ENCODE data around the gene SGSM1. TPM values are rescaled to one million over a fixed set of nuclear protein-coding genes. Genes with fewer than 3 reads are reported as not detected.
"Not testable (repeated sequence)": the region's sequence is repeated elsewhere in the genome, so short reads cannot be mapped to it uniquely, and the experiment has no call there.

Gene SGSM1
- total and polyA plus RNA-seq, 2 donors, result 0.38 to 0.71 TPM

- no peak for DNase-seq (ENCODE audit: low read depth in 6 of 9, low spot score in 9 of 9)
- H3K9me3 ChIP-seq (ENCODE audit: control insufficient read depth in 2 of 2, insufficient read depth in 1 of 2, low read length in 1 of 2), result no peaks in the 10 kb centered on the region
- H3K4me3 ChIP-seq (ENCODE audit: low read length in 2 of 2), result no peak overlapping the region
- WGBS, result 74% methylated on average over 7 of the region's 7 CpGs
- H3K36me3 ChIP-seq (ENCODE audit: control insufficient read depth in 2 of 2, insufficient read depth in 2 of 2, low read length in 1 of 2), result no peaks in the 10 kb centered on the region
- peaks cover 0 to 13% of the 10 kb centered on the region in 2 donors for H3K27me3 ChIP-seq (ENCODE audit: control insufficient read depth in 2 of 2, insufficient read depth in 1 of 2, low read length in 1 of 2)
- H3K4me1 ChIP-seq (ENCODE audit: control insufficient read depth in 2 of 2, insufficient read depth in 2 of 2, low read length in 2 of 2), result no peaks in the 10 kb centered on the region
- H3K27ac ChIP-seq (ENCODE audit: low read depth in 1 of 2, low read length in 1 of 2), result no peak overlapping the region
Observed at GRCh38 chr22:24830205-24830979, 24.4 kb downstream of the SGSM1 start.

DNA sequence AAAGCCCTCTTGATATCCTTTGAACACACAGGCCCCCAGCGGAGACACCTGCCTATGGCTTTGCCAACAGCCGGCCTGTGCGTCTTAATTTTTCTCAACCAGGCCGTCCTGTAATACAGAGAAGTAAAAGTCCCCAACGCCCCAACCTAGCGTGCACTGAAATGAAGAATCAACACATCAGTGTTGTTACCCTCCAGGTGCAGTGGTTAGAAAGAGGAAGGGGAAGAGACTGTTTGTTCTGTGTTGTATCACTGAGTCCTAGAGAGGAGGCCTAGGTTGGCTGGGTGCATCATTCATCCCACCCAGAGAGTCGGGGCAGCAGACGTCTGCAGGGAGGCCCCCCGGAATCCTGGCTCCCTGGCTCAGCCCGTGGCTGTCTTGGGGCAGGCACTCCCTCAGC is 25.7 kb downstream of the SGSM1 start:
- DNase-seq (ENCODE audit: low read depth in 6 of 9, low spot score in 9 of 9), result no peak
- WGBS, result 74% methylated on average over 10 of the region's 10 CpGs

GRCh38 chr22:24833881-24834495 is 28.0 kb downstream of the SGSM1 start:
- peaks cover 0 to 13% of the 10 kb centered on the region in 2 donors for H3K27me3 ChIP-seq (ENCODE audit: control insufficient read depth in 2 of 2, insufficient read depth in 1 of 2, low read length in 1 of 2)
- no peaks in the 10 kb centered on the region for H3K4me1 ChIP-seq (ENCODE audit: control insufficient read depth in 2 of 2, insufficient read depth in 2 of 2, low read length in 2 of 2)
- no peaks in the 10 kb centered on the region for H3K9me3 ChIP-seq (ENCODE audit: control insufficient read depth in 2 of 2, insufficient read depth in 1 of 2, low read length in 1 of 2)
- H3K27ac ChIP-seq (ENCODE audit: low read depth in 1 of 2, low read length in 1 of 2), result no peak overlapping the region
- no peaks in the 10 kb centered on the region for H3K36me3 ChIP-seq (ENCODE audit: control insufficient read depth in 2 of 2, insufficient read depth in 2 of 2, low read length in 1 of 2)
- WGBS, result 93% methylated on average over 8 of the region's 8 CpGs
- H3K4me3 ChIP-seq (ENCODE audit: low read length in 2 of 2), result no peak overlapping the region
- no peak for DNase-seq (ENCODE audit: low read depth in 6 of 9, low spot score in 9 of 9)

More for the DNA sequence above, 25.7 kb downstream of the SGSM1 start:
- no peaks in the 10 kb centered on the region for H3K36me3 ChIP-seq (ENCODE audit: control insufficient read depth in 2 of 2, insufficient read depth in 2 of 2, low read length in 1 of 2)
- H3K4me3 ChIP-seq (ENCODE audit: low read length in 2 of 2), result no peak overlapping the region
- no peak overlapping the region for H3K27ac ChIP-seq (ENCODE audit: low read depth in 1 of 2, low read length in 1 of 2)
- no peaks in the 10 kb centered on the region for H3K9me3 ChIP-seq (ENCODE audit: control insufficient read depth in 2 of 2, insufficient read depth in 1 of 2, low read length in 1 of 2)
- peaks cover 0 to 13% of the 10 kb centered on the region in 2 donors for H3K27me3 ChIP-seq (ENCODE audit: control insufficient read depth in 2 of 2, insufficient read depth in 1 of 2, low read length in 1 of 2)
- H3K4me1 ChIP-seq (ENCODE audit: control insufficient read depth in 2 of 2, insufficient read depth in 2 of 2, low read length in 2 of 2), result no peaks in the 10 kb centered on the region

DNA sequence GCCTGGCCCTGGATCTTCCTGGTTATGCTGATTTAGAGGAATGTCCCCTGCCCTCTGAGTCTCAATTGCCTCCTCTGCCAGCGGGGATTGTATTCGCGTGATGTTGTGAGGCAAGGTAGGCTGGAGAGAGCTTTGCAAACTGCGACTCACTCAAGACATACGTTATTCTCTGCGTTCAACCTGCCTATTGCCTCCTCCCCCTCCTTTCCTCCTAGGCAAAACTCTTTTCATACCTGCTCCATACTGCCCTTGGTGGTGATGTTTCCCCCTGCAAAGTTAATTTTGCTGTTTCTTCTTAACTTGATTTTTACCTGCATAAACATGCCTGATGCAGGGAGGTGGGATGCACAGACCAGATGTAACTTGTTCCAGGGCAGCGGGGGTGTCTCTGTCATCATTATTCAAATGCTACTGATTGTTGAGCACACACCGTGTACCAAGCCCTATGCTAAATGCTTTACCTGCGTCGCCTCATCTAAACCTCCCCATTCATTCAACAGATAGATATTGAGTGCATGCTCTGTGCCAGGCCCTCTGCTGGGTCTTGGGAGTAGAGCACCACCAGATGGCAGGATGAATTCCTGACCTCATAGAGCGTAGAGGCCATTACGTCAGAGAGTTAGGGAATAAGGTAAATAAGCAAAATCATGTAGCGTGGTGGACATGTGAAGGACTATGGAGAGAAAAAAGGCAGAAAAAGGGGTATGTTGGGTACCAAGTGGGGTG is 29.0 kb downstream of the SGSM1 start:
- 70% methylated on average over 13 of the region's 13 CpGs for WGBS
- Histone ChIP-seq H3K9me3 (ENCODE audit: control insufficient read depth in 2 of 2, insufficient read depth in 1 of 2, low read length in 1 of 2) (no peaks in the 10 kb centered on the region), H3K27ac (ENCODE audit: low read depth in 1 of 2, low read length in 1 of 2) (no peak overlapping the region), H3K4me3 (ENCODE audit: low read length in 2 of 2) (no peak overlapping the region), H3K36me3 (ENCODE audit: control insufficient read depth in 2 of 2, insufficient read depth in 2 of 2, low read length in 1 of 2) (no peaks in the 10 kb centered on the region), H3K4me1 (ENCODE audit: control insufficient read depth in 2 of 2, insufficient read depth in 2 of 2, low read length in 2 of 2) (no peaks in the 10 kb centered on the region), H3K27me3 (ENCODE audit: control insufficient read depth in 2 of 2, insufficient read depth in 1 of 2, low read length in 1 of 2) (peaks cover 0 to 13% of the 10 kb centered on the region in 2 donors)
- no peak for DNase-seq (ENCODE audit: low read depth in 6 of 9, low spot score in 9 of 9)

DNA sequence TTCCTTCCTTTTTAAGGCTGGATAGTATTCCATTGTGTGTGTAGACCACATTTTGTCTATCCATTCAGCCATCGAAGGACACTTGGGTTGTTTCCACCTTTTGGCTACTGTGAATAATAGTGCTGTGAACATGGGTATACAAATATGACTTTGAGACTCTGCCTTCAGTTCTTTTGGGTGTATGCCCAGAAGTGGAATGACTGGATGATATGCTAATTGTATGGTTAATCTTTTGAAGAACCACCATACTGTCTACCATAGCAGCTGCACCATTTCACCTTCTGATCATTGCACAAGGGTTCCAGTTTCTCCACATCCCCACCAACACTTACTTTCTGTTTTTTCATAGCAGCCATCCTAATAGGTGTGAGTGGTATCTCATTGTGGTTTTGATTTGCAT is 30.3 kb downstream of the SGSM1 start:
- Histone ChIP-seq H3K9me3 (ENCODE audit: control insufficient read depth in 2 of 2, insufficient read depth in 1 of 2, low read length in 1 of 2) (no peaks in the 10 kb centered on the region), H3K36me3 (ENCODE audit: control insufficient read depth in 2 of 2, insufficient read depth in 2 of 2, low read length in 1 of 2) (no peaks in the 10 kb centered on the region), H3K27ac (ENCODE audit: low read depth in 1 of 2, low read length in 1 of 2) (no peak overlapping the region), H3K4me3 (ENCODE audit: low read length in 2 of 2) (no peak overlapping the region), H3K27me3 (ENCODE audit: control insufficient read depth in 2 of 2, insufficient read depth in 1 of 2, low read length in 1 of 2) (peaks cover 0 to 7% of the 10 kb centered on the region in 2 donors), H3K4me1 (ENCODE audit: control insufficient read depth in 2 of 2, insufficient read depth in 2 of 2, low read length in 2 of 2) (no peaks in the 10 kb centered on the region)
- no peak for DNase-seq (ENCODE audit: low read depth in 6 of 9, low spot score in 9 of 9)
- 89% methylated on average over 1 of the region's 1 CpG for WGBS

- not testable (repeated sequence) for H3K36me3 ChIP-seq (ENCODE audit: control insufficient read depth in 2 of 2, insufficient read depth in 2 of 2, low read length in 1 of 2); H3K27ac ChIP-seq (ENCODE audit: low read depth in 1 of 2, low read length in 1 of 2); H3K4me3 ChIP-seq (ENCODE audit: low read length in 2 of 2); DNase-seq (ENCODE audit: low read depth in 6 of 9, low spot score in 9 of 9); H3K9me3 ChIP-seq (ENCODE audit: control insufficient read depth in 2 of 2, insufficient read depth in 1 of 2, low read length in 1 of 2); H3K27me3 ChIP-seq (ENCODE audit: control insufficient read depth in 2 of 2, insufficient read depth in 1 of 2, low read length in 1 of 2); H3K4me1 ChIP-seq (ENCODE audit: control insufficient read depth in 2 of 2, insufficient read depth in 2 of 2, low read length in 2 of 2)
- 77% methylated on average over 4 of the region's 8 CpGs for WGBS
Observed at GRCh38 chr22:24837517-24837916, 31.5 kb downstream of the SGSM1 start.

GRCh38 chr22:24841261-24841660 is 35.2 kb downstream of the SGSM1 start:
- Histone ChIP-seq H3K9me3 (ENCODE audit: control insufficient read depth in 2 of 2, insufficient read depth in 1 of 2, low read length in 1 of 2) (no peaks in the 10 kb centered on the region), H3K27me3 (ENCODE audit: control insufficient read depth in 2 of 2, insufficient read depth in 1 of 2, low read length in 1 of 2) (no peaks in the 10 kb centered on the region), H3K27ac (ENCODE audit: low read depth in 1 of 2, low read length in 1 of 2) (no peak overlapping the region), H3K36me3 (ENCODE audit: control insufficient read depth in 2 of 2, insufficient read depth in 2 of 2, low read length in 1 of 2) (no peaks in the 10 kb centered on the region), H3K4me3 (ENCODE audit: low read length in 2 of 2) (no peak overlapping the region), H3K4me1 (ENCODE audit: control insufficient read depth in 2 of 2, insufficient read depth in 2 of 2, low read length in 2 of 2) (no peaks in the 10 kb centered on the region)
- 79% methylated on average over 1 of the region's 1 CpG for WGBS
- no peak for DNase-seq (ENCODE audit: low read depth in 6 of 9, low spot score in 9 of 9)

GRCh38 chr22:24843048-24843447 is 37.0 kb downstream of the SGSM1 start:
- WGBS, result 89% methylated on average over 3 of the region's 3 CpGs
- H3K9me3 ChIP-seq (ENCODE audit: control insufficient read depth in 2 of 2, insufficient read depth in 1 of 2, low read length in 1 of 2), result no peaks in the 10 kb centered on the region
- no peak overlapping the region for H3K27ac ChIP-seq (ENCODE audit: low read depth in 1 of 2, low read length in 1 of 2)
- no peak for DNase-seq (ENCODE audit: low read depth in 6 of 9, low spot score in 9 of 9)
- H3K4me1 ChIP-seq (ENCODE audit: control insufficient read depth in 2 of 2, insufficient read depth in 2 of 2, low read length in 2 of 2), result no peaks in the 10 kb centered on the region
- H3K36me3 ChIP-seq (ENCODE audit: control insufficient read depth in 2 of 2, insufficient read depth in 2 of 2, low read length in 1 of 2), result no peaks in the 10 kb centered on the region
- no peak overlapping the region for H3K4me3 ChIP-seq (ENCODE audit: low read length in 2 of 2)
- no peaks in the 10 kb centered on the region for H3K27me3 ChIP-seq (ENCODE audit: control insufficient read depth in 2 of 2, insufficient read depth in 1 of 2, low read length in 1 of 2)

All from thymus (tissue), 11 donors.